ENCODE measurements around the gene TMPRSS4. TPM values are rescaled to one million over a fixed set of nuclear protein-coding genes. Genes with fewer than 3 reads are reported as not detected.

Gene TMPRSS4
- total RNA-seq, 1 experiment from 2014 or later, result not detected

DNA sequence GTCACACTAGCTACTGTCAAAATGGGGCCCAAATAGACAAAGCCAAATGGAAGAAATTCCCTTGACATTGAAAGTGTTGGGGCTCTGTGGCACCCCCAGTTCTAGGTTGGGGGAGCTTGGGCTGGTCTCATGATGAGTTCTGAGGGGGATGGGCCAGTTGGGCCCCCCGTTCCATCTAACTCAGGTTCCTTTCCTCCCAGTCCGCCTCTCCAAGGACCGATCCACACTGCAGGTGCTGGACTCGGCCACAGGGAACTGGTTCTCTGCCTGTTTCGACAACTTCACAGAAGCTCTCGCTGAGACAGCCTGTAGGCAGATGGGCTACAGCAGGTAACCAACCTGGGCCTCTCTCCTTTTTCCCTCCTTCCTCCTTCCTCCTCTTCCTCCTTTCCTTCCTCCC lies 27.6 kb downstream of the TMPRSS4 start:
- Histone ChIP-seq H3K79me2 (ENCODE audit: insufficient read depth, low read length) (no peaks in the 10 kb centered on the region), H4K5ac (ENCODE audit: insufficient read length, low read depth, low read length) (no peak overlapping the region), H3K27ac (ENCODE audit: insufficient read length, low read depth, low read length) (no peak overlapping the region), H2BK12ac (ENCODE audit: insufficient read length, low read depth, low read length) (no peak overlapping the region), H3K14ac (ENCODE audit: insufficient read depth, low read length) (no peak overlapping the region), H3K27me3 (ENCODE audit: insufficient read depth, low read length) (no peaks in the 10 kb centered on the region), H2BK15ac (ENCODE audit: low read depth, low read length) (no peak overlapping the region), H3K4ac (ENCODE audit: low read depth, low read length) (no peak overlapping the region), H2BK120ac (ENCODE audit: low read depth, low read length, poor library complexity, severe bottlenecking) (no peak overlapping the region), H3K23ac (ENCODE audit: insufficient read length, low read depth, low read length) (no peak overlapping the region), H3K4me1 (ENCODE audit: insufficient read depth, low read length) (peaks cover 5% of the 10 kb centered on the region; the same call in 1 of the 2 replicates), H4K91ac (ENCODE audit: insufficient read length, low read depth, low read length) (no peak overlapping the region), H3K9ac (ENCODE audit: extremely low read depth, insufficient read length, low read length) (no peak overlapping the region), H2AFZ (ENCODE audit: low read length) (no peak overlapping the region), H3K4me2 (ENCODE audit: insufficient read depth, insufficient read length, low read length) (no peak overlapping the region), H3K79me1 (ENCODE audit: insufficient read depth, low read depth, low read length, poor library complexity, severe bottlenecking) (no peaks in the 10 kb centered on the region), H2BK5ac (ENCODE audit: insufficient read length, low read length) (no peak overlapping the region), H2AK5ac (ENCODE audit: insufficient read length, low read length) (no peak overlapping the region), H3K56ac (ENCODE audit: insufficient read length, low read depth, low read length) (no peak overlapping the region), H3K23me2 (ENCODE audit: insufficient read length, low read depth, low read length, poor library complexity, severe bottlenecking) (no peaks in the 10 kb centered on the region), H3T11ph (ENCODE audit: low read length) (no peak overlapping the region), H2BK20ac (ENCODE audit: low read depth, low read length, poor library complexity, severe bottlenecking) (no peak overlapping the region), H3K9me3 (ENCODE audit: control insufficient read depth, low read depth, low read length) (no peaks in the 10 kb centered on the region), H4K8ac (replicated peaks; ENCODE audit: insufficient read length, low read depth, low read length) (no peak overlapping the region), H3K18ac (ENCODE audit: insufficient read length, low read depth, low read length) (no peak overlapping the region), H4K20me1 (ENCODE audit: control insufficient read depth, insufficient read depth, insufficient read length) (no peaks in the 10 kb centered on the region)
- DNase-seq, result no peak
- Mint-ChIP-seq H3K36me3 (ENCODE audit: insufficient read depth in 1 of 3, low read depth in 3 of 3) (no peaks in the 10 kb centered on the region; a peak in 1 of 7 replicates), H3K27me3 (ENCODE audit: low read depth) (peaks cover 16% of the 10 kb centered on the region), H3K4me3 (no peak overlapping the region), H3K4me1 (peaks cover 13 to 27% of the 10 kb centered on the region in 2 experiments), H3K9me3 (no peaks in the 10 kb centered on the region), H3K27ac (no peak overlapping the region)
- TF ChIP-seq, protein P1, sequence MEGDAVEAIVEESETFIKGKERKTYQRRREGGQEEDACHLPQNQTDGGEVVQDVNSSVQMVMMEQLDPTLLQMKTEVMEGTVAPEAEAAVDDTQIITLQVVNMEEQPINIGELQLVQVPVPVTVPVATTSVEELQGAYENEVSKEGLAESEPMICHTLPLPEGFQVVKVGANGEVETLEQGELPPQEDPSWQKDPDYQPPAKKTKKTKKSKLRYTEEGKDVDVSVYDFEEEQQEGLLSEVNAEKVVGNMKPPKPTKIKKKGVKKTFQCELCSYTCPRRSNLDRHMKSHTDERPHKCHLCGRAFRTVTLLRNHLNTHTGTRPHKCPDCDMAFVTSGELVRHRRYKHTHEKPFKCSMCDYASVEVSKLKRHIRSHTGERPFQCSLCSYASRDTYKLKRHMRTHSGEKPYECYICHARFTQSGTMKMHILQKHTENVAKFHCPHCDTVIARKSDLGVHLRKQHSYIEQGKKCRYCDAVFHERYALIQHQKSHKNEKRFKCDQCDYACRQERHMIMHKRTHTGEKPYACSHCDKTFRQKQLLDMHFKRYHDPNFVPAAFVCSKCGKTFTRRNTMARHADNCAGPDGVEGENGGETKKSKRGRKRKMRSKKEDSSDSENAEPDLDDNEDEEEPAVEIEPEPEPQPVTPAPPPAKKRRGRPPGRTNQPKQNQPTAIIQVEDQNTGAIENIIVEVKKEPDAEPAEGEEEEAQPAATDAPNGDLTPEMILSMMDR (conservative IDR thresholded peaks at IDR 0.05), result no peak
- no CpG with 5 or more reads among the region's 6 CpGs for WGBS (ENCODE audit: extremely low coverage, insufficient read length, low lambda C conversion rate)
